Measurements from ENCODE around the gene VEGFB. TPM values are rescaled to one million over a fixed set of nuclear protein-coding genes. Genes with fewer than 3 reads are reported as not detected.

Gene VEGFB
- polyA plus RNA-seq, 2 of the 4 experiments (the other 2 are of a cell fraction) = 6.8 to 26.5 TPM

GRCh38 chr11:64240435-64241240, 6.3 kb downstream of the VEGFB start, which contains the start of gene FKBP2 (continued):
- TF ChIP-seq RFX5 (IDR thresholded peaks at IDR 0.05) = peak; percentile 70; the same call in 1 of the 2 replicates
- peak; percentile 84 for TF ChIP-seq BHLHE40 (IDR thresholded peaks at IDR 0.05; ENCODE audit: low read depth, low read length)

DNA sequence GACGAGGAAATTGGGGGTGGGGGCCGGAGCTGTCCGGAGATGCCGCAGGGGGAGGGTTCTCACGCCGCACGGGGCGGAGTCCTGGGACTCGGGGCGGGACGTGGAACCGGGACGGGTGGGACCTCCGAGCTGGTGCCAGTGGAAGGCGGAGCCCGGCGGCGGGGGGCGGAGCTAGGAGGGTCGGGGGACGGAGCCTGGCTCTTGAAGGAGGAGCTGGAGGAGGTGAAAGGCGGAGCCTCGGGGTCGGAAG, 6.8 kb downstream of the VEGFB start:
- DNase-seq (ENCODE audit: low read depth in 1 of 2, low spot score in 1 of 2) = peak in 1 of 2 experiments; percentile 99
- ATAC-seq = peak; percentile 55 to 78
- Histone ChIP-seq H3K4me3 (peak overlapping the region; percentile 53), H3K9me3 (no peaks in the 10 kb centered on the region), H3K4me1 (peaks cover 41% of the 10 kb centered on the region), H3K4me2 (peak overlapping the region; percentile 81; the same call in 1 of the 3 replicates), H3K27ac (peak overlapping the region; percentile 88)
- ChIA-PET CTCF (interaction anchor here (0.8 to 12.2 kb wide), 3 partner anchors 9 to 63 kb away, joined by 4 to 206 read pairs (median 4); partner anchors contain the start of genes CATSPERZ and ESRRA), POLR2A (interaction anchor here (0.7 to 2.7 kb wide), 15 partner anchors 9 to 101 kb away, joined by 3 to 15 read pairs (median 5); partner anchors contain the start of genes BAD, DNAJC4, GPR137 and MACROD1)
- 0% methylated on average over 2 of the region's 24 CpGs for whole genome bisulfite sequencing (ENCODE audit: missing lambda C conversion rate)
- FAIRE-seq = no peak
- TF ChIP-seq JUN (IDR thresholded peaks at IDR 0.05) (no peak; a peak in 1 of 5 replicates), TFCP2L1 (CRISPR knock-in tag; IDR thresholded peaks at IDR 0.05) (0 out of 2 replicates have a peak, but pooled peaks have one; percentile 46)

- Histone ChIP-seq H3K4me1 (peaks cover 41% of the 10 kb centered on the region), H3K27ac (peak overlapping the region; percentile 91 to 98), H3K4me2 (peak overlapping the region; percentile 100), H3K9me3 (no peaks in the 10 kb centered on the region), H3K4me3 (peak overlapping the region; percentile 73)
- peak; percentile 75 to 77 for DNase-seq (ENCODE audit: low read depth in 1 of 2, low spot score in 1 of 2)
- ChIA-PET POLR2A (interaction anchor here (0.7 to 2.7 kb wide), 16 partner anchors 9 to 101 kb away, joined by 3 to 15 read pairs (median 5); partner anchors contain the start of genes BAD, DNAJC4, GPR137 and MACROD1), CTCF (interaction anchor here (0.8 to 12.2 kb wide), 8 partner anchors 9 to 114 kb away, joined by 3 to 220 read pairs (median 4); partner anchors contain the start of genes CATSPERZ, ESRRA and PLCB3)
- peak; percentile 86; the same call in 1 of the 2 replicates for TF ChIP-seq TP53 (CRISPR knock-in tag; IDR thresholded peaks at IDR 0.05)
- TF ChIP-seq CHD4 (IDR thresholded peaks at IDR 0.05; ENCODE audit: borderline replicate concordance) = no peak
- no peak for TF ChIP-seq HES2 (IDR thresholded peaks at IDR 0.05)
- no peak for TF ChIP-seq BHLHE40 (IDR thresholded peaks at IDR 0.05; ENCODE audit: low read depth, low read length)
- TF ChIP-seq HDAC2 (IDR thresholded peaks at IDR 0.05) = no peak
- peak; percentile 49 for TF ChIP-seq POLR2A (IDR thresholded peaks at IDR 0.05; ENCODE audit: low read length)
- no peak for TF ChIP-seq MAFK (IDR thresholded peaks at IDR 0.05; ENCODE audit: partially characterized antibody)
- TF ChIP-seq, protein P1, sequence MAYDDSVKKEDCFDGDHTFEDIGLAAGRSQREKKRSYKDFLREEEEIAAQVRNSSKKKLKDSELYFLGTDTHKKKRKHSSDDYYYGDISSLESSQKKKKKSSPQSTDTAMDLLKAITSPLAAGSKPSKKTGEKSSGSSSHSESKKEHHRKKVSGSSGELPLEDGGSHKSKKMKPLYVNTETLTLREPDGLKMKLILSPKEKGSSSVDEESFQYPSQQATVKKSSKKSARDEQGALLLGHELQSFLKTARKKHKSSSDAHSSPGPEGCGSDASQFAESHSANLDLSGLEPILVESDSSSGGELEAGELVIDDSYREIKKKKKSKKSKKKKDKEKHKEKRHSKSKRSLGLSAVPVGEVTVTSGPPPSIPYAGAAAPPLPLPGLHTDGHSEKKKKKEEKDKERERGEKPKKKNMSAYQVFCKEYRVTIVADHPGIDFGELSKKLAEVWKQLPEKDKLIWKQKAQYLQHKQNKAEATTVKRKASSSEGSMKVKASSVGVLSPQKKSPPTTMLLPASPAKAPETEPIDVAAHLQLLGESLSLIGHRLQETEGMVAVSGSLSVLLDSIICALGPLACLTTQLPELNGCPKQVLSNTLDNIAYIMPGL (CRISPR knock-in tag; IDR thresholded peaks at IDR 0.05; ENCODE audit: borderline replicate concordance) = 0 out of 2 replicates have a peak, but pooled peaks have one; percentile 57
- TF ChIP-seq PHF8 (IDR thresholded peaks at IDR 0.05; ENCODE audit: borderline replicate concordance, low read depth) = peak; percentile 19; the same call in 1 of the 2 replicates
- TF ChIP-seq PBX3 (IDR thresholded peaks at IDR 0.05) = peak; percentile 78; the same call in 1 of the 2 replicates
- TF ChIP-seq HOXB5 (CRISPR knock-in tag; IDR thresholded peaks at IDR 0.05) = no peak
- TF ChIP-seq TFCP2L1 (CRISPR knock-in tag; IDR thresholded peaks at IDR 0.05) = peak; percentile 89
- TF ChIP-seq JUN (IDR thresholded peaks at IDR 0.05) = peak in 1 of 2 experiments; percentile 36; a peak in 1 of 5 replicates
- no peak for TF ChIP-seq NFE2L2 (conservative IDR thresholded peaks at IDR 0.05; ENCODE audit: low read length)
- no peak for FAIRE-seq
- ATAC-seq = peak; percentile 57 to 80
- WGBS (ENCODE audit: missing lambda C conversion rate) = 2% methylated on average over 32 of the region's 63 CpGs
Measured at GRCh38 chr11:64241491-64242374, 7.3 kb downstream of the VEGFB start.

All from A549 (cell line).